HepG2 (cell line): ENCODE results near the gene DAD1. TPM values are rescaled to one million over a fixed set of nuclear protein-coding genes. Genes with fewer than 3 reads are reported as not detected.

Source experiments
- ELF3 ChIP-seq: IDR thresholded peaks from 2 replicates; pipeline ENCODE4 v1.6.1; 2016; ENCODE audit warnings: missing genetic modification reagents, missing compliant biosample characterization
- FLYWCH1 ChIP-seq: sonication (generic); formaldehyde crosslinking; IDR thresholded peaks from 2 replicates; pipeline ENCODE4 v1.8.1; 2023; ENCODE audit warnings: mild to moderate bottlenecking, missing genetic modification reagents
- GABPA ChIP-seq, 2 experiments: IDR thresholded peaks; 2 replicates each; pipeline ENCODE4 v1.6.1; 2011 to 2016; ENCODE audit warnings: low read depth in 2 of 2, low read length in 1 of 2, missing biosample characterization in 1 of 2, missing genetic modification characterization in 1 of 2
- GATAD2A ChIP-seq: IDR thresholded peaks from 2 replicates; pipeline ENCODE4 v1.6.1; 2016
- MAX ChIP-seq: IDR thresholded peaks from 2 replicates; pipeline ENCODE4 v1.6.1; 2012; ENCODE audit warnings: inconsistent platforms
- NR2F1 ChIP-seq, 2 experiments: fragments of 450-650 bp in 1 of 2; formaldehyde crosslinking in 1 of 2; IDR thresholded peaks; 2 replicates each; pipeline versions ENCODE4 v1.5.0 to v1.6.1; 2016 to 2020; ENCODE audit warnings: mild to moderate bottlenecking in 1 of 2, missing compliant biosample characterization in 1 of 2, missing genetic modification reagents in 1 of 2, moderate library complexity in 1 of 2
- NR2F2 ChIP-seq: IDR thresholded peaks from 2 replicates; pipeline ENCODE4 v1.6.1; 2012; ENCODE audit warnings: low read depth, inconsistent platforms, borderline replicate concordance
- NRL ChIP-seq: sonication (generic); formaldehyde crosslinking; IDR thresholded peaks from 2 replicates; pipeline ENCODE4 v1.5.0; 2020; ENCODE audit warnings: missing genetic modification reagents, mild to moderate bottlenecking, moderate library complexity, borderline replicate concordance
- PBX3 ChIP-seq: sonication (generic); formaldehyde crosslinking; IDR thresholded peaks from 2 replicates; pipeline ENCODE4 v1.8.1; 2023; ENCODE audit warnings: missing genetic modification reagents, inconsistent platforms, borderline replicate concordance
- RCOR2 ChIP-seq: IDR thresholded peaks from 2 replicates; pipeline ENCODE4 v1.6.1; 2016; ENCODE audit warnings: missing biosample characterization, missing genetic modification reagents
- RXRA ChIP-seq: sonication (generic); formaldehyde crosslinking; IDR thresholded peaks from 2 replicates; pipeline ENCODE4 v1.5.1; 2020; ENCODE audit warnings: missing genetic modification reagents
- ZNF567 ChIP-seq: sonication (generic); formaldehyde crosslinking; IDR thresholded peaks from 2 replicates; pipeline ENCODE4 v1.8.1; 2023; ENCODE audit warnings: mild to moderate bottlenecking, missing genetic modification reagents, borderline replicate concordance
- polyA plus RNA-seq, 8 experiments: library from polyadenylated mRNA; depleted of rRNA in 3 of 8; stranded (reverse) in 7 of 8; unstranded in 1 of 8; fragments of >200 nt; fragmentation: Illumina TruSeq in 4 of 8; extraction: Trizol in 4 of 8; gene quantifications; 2 replicates each; pipeline versions ENCODE4 v1.2.1 to v1.2.3, GENCODE V29; 2011 to 2016; ENCODE audit warnings: low read depth in 4 of 8, missing spikeins in 1 of 8, mixed read lengths in 1 of 8; ENCODE audit not compliant: insufficient read depth in 1 of 8
- total RNA-seq, 5 experiments: library from RNA; depleted of rRNA; stranded (reverse); fragments of >200 nt; fragmentation: Illumina TruSeq; extraction: Trizol; gene quantifications; 2 replicates each; pipeline ENCODE4 v1.2.3, GENCODE V29; 2016; ENCODE audit warnings: low read depth in 1 of 5

The DAD1 gene
- total and polyA plus RNA-seq, 2 of the 13 experiments (the other 11 are each of a cell fraction or from before 2014, with no cell fraction given), result 558 to 626 TPM

DNA sequence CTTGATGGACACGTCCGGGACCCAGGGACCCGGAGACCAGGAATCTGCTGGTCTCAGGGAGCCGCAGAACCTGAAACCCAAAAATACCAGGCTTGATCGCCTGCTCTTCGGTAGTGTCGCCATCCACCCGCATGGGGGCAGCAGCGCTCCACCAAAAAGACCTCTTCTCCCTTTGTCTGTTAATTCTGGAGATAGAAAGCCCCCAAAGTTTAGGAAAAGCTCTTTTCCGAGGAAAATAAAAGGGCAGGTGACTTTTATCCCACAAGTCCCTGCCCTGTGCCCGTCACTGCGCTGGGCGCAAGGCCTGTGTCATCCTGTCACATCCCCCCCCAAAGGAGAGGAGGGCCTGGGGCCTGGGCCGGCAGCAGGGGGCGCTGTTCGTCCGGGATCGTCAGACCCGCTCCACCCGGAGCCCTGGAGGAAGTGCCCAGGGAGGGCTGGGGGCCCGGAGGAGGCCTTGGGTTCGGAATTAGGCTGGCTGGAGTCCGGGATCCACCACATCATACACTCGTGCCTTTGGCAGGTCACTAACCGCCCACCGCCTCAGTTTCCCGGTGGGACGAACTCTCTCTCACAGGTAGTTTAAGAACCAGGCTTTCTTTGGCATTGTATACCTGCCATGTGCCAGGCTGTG, 31.9 kb downstream of the DAD1 start (continued):
- peak; percentile 53; the same call in 1 of the 2 replicates for TF ChIP-seq PBX3 (CRISPR knock-in tag)
- TF ChIP-seq ZNF567 (CRISPR knock-in tag), result peak; percentile 96
- TF ChIP-seq MAX, result peak; percentile 59; the same call in 1 of the 2 replicates
- peak; percentile 94 for TF ChIP-seq NRL (CRISPR knock-in tag)
- peak; percentile 67 for TF ChIP-seq ELF3 (CRISPR knock-in tag)
- peak in 1 of 2 experiments; percentile 52; a peak in 2 of 4 replicates for TF ChIP-seq NR2F1 (CRISPR knock-in tag; IDR thresholded peaks at IDR 0.05)
- TF ChIP-seq FLYWCH1, result no peak
- no peak for TF ChIP-seq GABPA (IDR thresholded peaks at IDR 0.05; ENCODE audit: low read depth, low read length)
- TF ChIP-seq GABPA (CRISPR knock-in tag; IDR thresholded peaks at IDR 0.05; ENCODE audit: low read depth), result peak; percentile 10; the same call in 1 of the 2 replicates
- peak; percentile 52; the same call in 1 of the 2 replicates for TF ChIP-seq NR2F2
- peak; percentile 60; the same call in 1 of the 2 replicates for TF ChIP-seq RXRA (CRISPR knock-in tag)
- no peak for TF ChIP-seq RCOR2
- peak; percentile 49; the same call in 1 of the 2 replicates for TF ChIP-seq GATAD2A
